CD14-positive monocyte (primary cell): ENCODE results near the gene SLC26A1. TPM values are rescaled to one million over a fixed set of nuclear protein-coding genes. Genes with fewer than 3 reads are reported as not detected.

Experiments
- DNase-seq, 3 donors: peaks; one replicate each; pipeline ENCODE4 v3.0.0-alpha.2; 2011 to 2022
- H2AFZ ChIP-seq: 2 replicates; pipeline ENCODE4 v1.6.0; 2012; ENCODE audit warnings: mild to moderate bottlenecking, low read depth, low read length, inconsistent platforms; ENCODE audit not compliant: insufficient read depth, poor library complexity, severe bottlenecking
- H3K27ac ChIP-seq, 2 donors: 1 replicate in 1 of 2; 2 replicates in 1 of 2; pipeline ENCODE4 v1.5.1; 2012 to 2013; ENCODE audit warnings: low read length in 2 of 2, control low read depth in 1 of 2, inconsistent platforms in 1 of 2, low read depth in 1 of 2, mild to moderate bottlenecking in 1 of 2
- H3K27me3 ChIP-seq, 2 donors: one replicate each; pipeline versions ENCODE4 v1.6.0 to v1.6.1; 2011 to 2013; ENCODE audit warnings: low read length in 2 of 2; ENCODE audit not compliant: control insufficient read depth in 2 of 2, insufficient read depth in 2 of 2
- H3K36me3 ChIP-seq, 2 donors: replicated peaks in 1 of 2; 1 replicate in 1 of 2; 2 replicates in 1 of 2; pipeline versions ENCODE4 v1.5.1 to v1.6.1; 2012 to 2013; ENCODE audit warnings: low read length in 2 of 2, control low read depth in 1 of 2, inconsistent platforms in 1 of 2, mild to moderate bottlenecking in 1 of 2; ENCODE audit not compliant: insufficient read depth in 2 of 2, control insufficient read depth in 1 of 2
- H3K4me1 ChIP-seq, 2 donors: 1 replicate in 1 of 2; 2 replicates in 1 of 2; pipeline versions ENCODE4 v1.5.1 to v1.6.1; 2012 to 2013; ENCODE audit warnings: low read length in 2 of 2, control low read depth in 1 of 2, inconsistent platforms in 1 of 2, mild to moderate bottlenecking in 1 of 2, moderate library complexity in 1 of 2; ENCODE audit not compliant: insufficient read depth in 2 of 2, control insufficient read depth in 1 of 2
- H3K4me2 ChIP-seq: replicated peaks from 2 replicates; pipeline ENCODE3; 2012; ENCODE audit warnings: low read length, moderate library complexity, mild to moderate bottlenecking; ENCODE audit not compliant: poor library complexity, severe bottlenecking; ENCODE audit errors: extremely low read depth
- H3K4me3 ChIP-seq, 3 experiments: fragments of 200-600 bp in 1 of 3; sonication (generic) in 1 of 3; replicated peaks in 1 of 3; 1 replicate in 2 of 3; 2 replicates in 1 of 3; pipeline ENCODE4 v1.5.1; 2011 to 2013; ENCODE audit warnings: low read length in 3 of 3, mild to moderate bottlenecking in 3 of 3, control low read depth in 2 of 3, low read depth in 2 of 3, inconsistent platforms in 1 of 3, moderate library complexity in 1 of 3
- H3K79me2 ChIP-seq: 2 replicates; pipeline ENCODE4 v1.6.0; 2012; ENCODE audit warnings: mild to moderate bottlenecking, control low read depth, inconsistent platforms, low read length, moderate library complexity; ENCODE audit not compliant: insufficient read depth
- H3K9ac ChIP-seq: 2 replicates; pipeline ENCODE4 v1.6.0; 2017; ENCODE audit warnings: low read length, mild to moderate bottlenecking; ENCODE audit not compliant: insufficient read depth, poor library complexity, severe bottlenecking
- H3K9me3 ChIP-seq, 2 donors: replicated peaks in 1 of 2; 1 replicate in 1 of 2; 2 replicates in 1 of 2; pipeline versions ENCODE4 v1.5.1 to v1.6.1; 2012 to 2013; ENCODE audit warnings: low read length in 2 of 2, control low read depth in 1 of 2; ENCODE audit not compliant: control insufficient read depth in 1 of 2, insufficient read depth in 1 of 2
- H4K20me1 ChIP-seq: 2 replicates; pipeline ENCODE4 v1.6.0; 2012; ENCODE audit warnings: mild to moderate bottlenecking, low read length, control low read depth, moderate library complexity; ENCODE audit not compliant: insufficient read depth
- H3K27ac Mint-ChIP-seq, 7 donors: one replicate each; pipeline ENCODE4 v1.8.0; 2020; ENCODE audit warnings: mild to moderate bottlenecking in 7 of 7, mixed read lengths in 7 of 7, moderate library complexity in 6 of 7, inconsistent platforms in 2 of 7
- H3K27me3 Mint-ChIP-seq, 3 donors: one replicate each; pipeline ENCODE4 v1.8.0; 2021 to 2022; ENCODE audit warnings: low read depth in 3 of 3, mild to moderate bottlenecking in 3 of 3, mixed read lengths in 3 of 3, moderate library complexity in 3 of 3, inconsistent platforms in 1 of 3
- H3K36me3 Mint-ChIP-seq, 2 donors: one replicate each; pipeline ENCODE4 v1.8.0; 2020; ENCODE audit warnings: mixed read lengths in 2 of 2, inconsistent platforms in 1 of 2, mild to moderate bottlenecking in 1 of 2
- H3K4me1 Mint-ChIP-seq: one replicate; pipeline ENCODE4 v1.8.0; 2020; ENCODE audit warnings: mild to moderate bottlenecking, mixed read lengths
- H3K4me3 Mint-ChIP-seq, 2 donors: one replicate each; pipeline ENCODE4 v1.8.0; 2020; ENCODE audit warnings: mild to moderate bottlenecking in 2 of 2, mixed read lengths in 2 of 2, moderate library complexity in 1 of 2
- H3K9me3 Mint-ChIP-seq, 7 donors: one replicate each; pipeline ENCODE4 v1.8.0; 2020 to 2022; ENCODE audit warnings: mixed read lengths in 7 of 7, mild to moderate bottlenecking in 6 of 7, moderate library complexity in 6 of 7, inconsistent platforms in 2 of 7
- CTCF ChIP-seq: fragments of 200-600 bp; IDR thresholded peaks from one replicate; pipeline ENCODE4 v1.8.0; 2022; ENCODE audit warnings: antibody characterized with exemption, mild to moderate bottlenecking
- whole genome bisulfite sequencing: methylation state at CpG from one replicate; pipeline ENCODE4 v1.1.5; 2013; ENCODE audit warnings: missing lambda C conversion rate; ENCODE audit not compliant: insufficient coverage; 5-methylcytosine and 5-hydroxymethylcytosine counted together
- intact Hi-C, 2 donors: fragments of 100-400 bp; cut with micrococcal nuclease; formaldehyde crosslinking; loops; one replicate each; pipeline versions ENCODE4 v1.15.0 to v1.15.1; 2023
- polyA plus RNA-seq, 3 donors: library from polyadenylated mRNA; depleted of rRNA in 1 of 3; unstranded in 2 of 3; stranded (reverse) in 1 of 3; fragments of 300-500 nt in 2 of 3; fragments of >200 nt in 1 of 3; fragmentation: Illumina TruSeq in 2 of 3; gene quantifications; 1 replicate in 2 of 3; 2 replicates in 1 of 3; pipeline ENCODE4 v1.2.3, GENCODE V29; 2012 to 2021

Gene SLC26A1
- polyA plus RNA-seq, 3 donors, result 0.16 to 0.37 (median 0.18) TPM

- peaks cover 1 to 2% (median 2%) of the 10 kb centered on the region in 3 donors for H3K27me3 Mint-ChIP-seq
- no peak for DNase-seq
- peaks cover 32% of the 10 kb centered on the region for H3K4me1 Mint-ChIP-seq
- Histone ChIP-seq H3K9ac (no peak overlapping the region), H3K27me3 (no peaks in the 10 kb centered on the region), H3K4me1 (peaks cover 37 to 44% of the 10 kb centered on the region in 2 donors), H3K79me2 (no peaks in the 10 kb centered on the region), H3K4me2 (peak overlapping the region; percentile 35), H3K4me3 (peak overlapping the region in 1 of 3 experiments; percentile 34), H3K36me3 (peaks cover under 1 to 1% of the 10 kb centered on the region in 2 donors), H2AFZ (peak overlapping the region; percentile 73), H3K9me3 (no peaks in the 10 kb centered on the region), H4K20me1 (peaks cover 11% of the 10 kb centered on the region), H3K27ac (no peak overlapping the region)
- H3K36me3 Mint-ChIP-seq, result peaks cover 0 to 1% of the 10 kb centered on the region in 2 donors
- TF ChIP-seq CTCF, result no peak
- H3K9me3 Mint-ChIP-seq, result peaks cover 0 to 1% (median 0%) of the 10 kb centered on the region in 7 donors
- WGBS, result 87% methylated on average over 11 of the region's 15 CpGs
- peak overlapping the region in 1 of 7 donors; percentile 18 for H3K27ac Mint-ChIP-seq
- intact Hi-C loops, result no loop called here
- H3K4me3 Mint-ChIP-seq, result peak overlapping the region in 1 of 2 donors; percentile 39
Measured at GRCh38 chr4:984336-985054, 8.7 kb downstream of the SLC26A1 start.

GRCh38 chr4:982814-983213 lies 10.4 kb downstream of the SLC26A1 start:
- Mint-ChIP-seq H3K36me3 (no peaks in the 10 kb centered on the region), H3K4me1 (peaks cover 36% of the 10 kb centered on the region), H3K27me3 (peaks cover 1 to 2% (median 2%) of the 10 kb centered on the region in 3 donors), H3K4me3 (no peak overlapping the region), H3K9me3 (peaks cover 0 to 1% (median 0%) of the 10 kb centered on the region in 7 donors), H3K27ac (no peak overlapping the region)
- Histone ChIP-seq H3K4me2 (no peak overlapping the region), H3K36me3 (no peaks in the 10 kb centered on the region), H3K4me1 (peaks cover 50 to 55% of the 10 kb centered on the region in 2 donors), H3K27ac (no peak overlapping the region), H3K9me3 (no peaks in the 10 kb centered on the region), H2AFZ (no peak overlapping the region), H3K4me3 (no peak overlapping the region), H3K9ac (no peak overlapping the region), H3K27me3 (no peaks in the 10 kb centered on the region), H3K79me2 (no peaks in the 10 kb centered on the region), H4K20me1 (peaks cover 5% of the 10 kb centered on the region)
- DNase-seq, result no peak
- intact Hi-C loops, result no loop called here
- 97% methylated on average over 15 of the region's 15 CpGs for WGBS
- no peak for TF ChIP-seq CTCF
